ENCODE data around the gene SLC22A5. TPM values are rescaled to one million over a fixed set of nuclear protein-coding genes. Genes with fewer than 3 reads are reported as not detected.

Gene SLC22A5
- total RNA-seq, 4 donors from 2014 or later, result 34.6 to 129 (median 67.8) TPM

DNA sequence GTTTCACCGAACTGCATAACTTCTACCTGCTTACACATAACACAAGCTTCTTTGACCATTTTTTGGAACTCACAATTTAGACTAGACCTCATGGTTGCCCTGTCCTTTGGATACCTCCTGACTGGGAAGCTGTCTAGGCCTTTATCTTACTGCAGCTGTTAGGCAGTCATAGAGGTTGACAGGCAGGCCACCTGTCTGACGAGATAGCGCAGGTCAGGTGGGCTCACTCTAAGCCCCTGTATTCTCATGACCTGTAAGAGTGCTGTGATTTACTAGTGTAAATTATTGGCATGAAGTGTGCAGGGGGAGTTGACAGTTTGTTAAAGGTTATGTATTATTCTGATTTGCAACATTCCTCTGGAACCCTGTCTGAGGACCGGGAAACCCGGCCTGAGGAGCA, 46.3 kb upstream of the SLC22A5 start:
- WGBS, 2 donors (ENCODE audit: low coverage in 1 of 2), result 81 to 95% methylated on average over 3 to 5 of the region's 5 CpGs
- no peak for DNase-seq
- H3K4me1 ChIP-seq, result peaks cover 0 to 6% (median 4%) of the 10 kb centered on the region in 4 donors
- intact Hi-C loops (cut with DNase I; ENCODE audit: low total_unique reads) (no loop called here), in situ Hi-C loops (cut with MboI; ENCODE audit: low pct_ligation_motif_present in 1 of 4, low pct_unique_long_range_greater_than_20kb in 1 of 4, low sequenced_read_pairs in 3 of 4) (no loop called here)
- no peak overlapping the region for H3K4me3 ChIP-seq
- H3K27ac ChIP-seq, result no peak overlapping the region
- TF ChIP-seq POLR2AphosphoS5 (IDR thresholded peaks at IDR 0.05), result no peak
- no peak for TF ChIP-seq POLR2A (IDR thresholded peaks at IDR 0.05)
- TF ChIP-seq EP300 (IDR thresholded peaks at IDR 0.05; ENCODE audit: low read depth), result no peak
- peaks cover 0 to 6% (median 0%) of the 10 kb centered on the region in 4 donors for H3K36me3 ChIP-seq
- H3K9me3 ChIP-seq, result no peaks in the 10 kb centered on the region
- H3K27me3 ChIP-seq, result no peaks in the 10 kb centered on the region

GRCh38 chr5:132325691-132326090, 43.8 kb upstream of the SLC22A5 start:
- TF ChIP-seq POLR2A (IDR thresholded peaks at IDR 0.05) (no peak), EP300 (IDR thresholded peaks at IDR 0.05; ENCODE audit: low read depth) (no peak), POLR2AphosphoS5 (IDR thresholded peaks at IDR 0.05) (no peak)
- TF ChIP-seq, protein P1, sequence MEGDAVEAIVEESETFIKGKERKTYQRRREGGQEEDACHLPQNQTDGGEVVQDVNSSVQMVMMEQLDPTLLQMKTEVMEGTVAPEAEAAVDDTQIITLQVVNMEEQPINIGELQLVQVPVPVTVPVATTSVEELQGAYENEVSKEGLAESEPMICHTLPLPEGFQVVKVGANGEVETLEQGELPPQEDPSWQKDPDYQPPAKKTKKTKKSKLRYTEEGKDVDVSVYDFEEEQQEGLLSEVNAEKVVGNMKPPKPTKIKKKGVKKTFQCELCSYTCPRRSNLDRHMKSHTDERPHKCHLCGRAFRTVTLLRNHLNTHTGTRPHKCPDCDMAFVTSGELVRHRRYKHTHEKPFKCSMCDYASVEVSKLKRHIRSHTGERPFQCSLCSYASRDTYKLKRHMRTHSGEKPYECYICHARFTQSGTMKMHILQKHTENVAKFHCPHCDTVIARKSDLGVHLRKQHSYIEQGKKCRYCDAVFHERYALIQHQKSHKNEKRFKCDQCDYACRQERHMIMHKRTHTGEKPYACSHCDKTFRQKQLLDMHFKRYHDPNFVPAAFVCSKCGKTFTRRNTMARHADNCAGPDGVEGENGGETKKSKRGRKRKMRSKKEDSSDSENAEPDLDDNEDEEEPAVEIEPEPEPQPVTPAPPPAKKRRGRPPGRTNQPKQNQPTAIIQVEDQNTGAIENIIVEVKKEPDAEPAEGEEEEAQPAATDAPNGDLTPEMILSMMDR (IDR thresholded peaks at IDR 0.05), result no peak
- no peak for DNase-seq

GRCh38 chr5:132327252-132327955, 42.1 kb upstream of the SLC22A5 start:
- H3K27me3 ChIP-seq, result no peaks in the 10 kb centered on the region
- intact Hi-C loops (cut with DNase I; ENCODE audit: low total_unique reads) (no loop called here), in situ Hi-C loops (cut with MboI; ENCODE audit: low pct_ligation_motif_present in 1 of 4, low pct_unique_long_range_greater_than_20kb in 1 of 4, low sequenced_read_pairs in 3 of 4) (no loop called here)
- no peak overlapping the region for H3K4me3 ChIP-seq
- peaks cover 0 to 6% (median 2%) of the 10 kb centered on the region in 4 donors for H3K4me1 ChIP-seq
- H3K36me3 ChIP-seq, result peaks cover 0 to 6% (median 2%) of the 10 kb centered on the region in 4 donors
- TF ChIP-seq EP300 (IDR thresholded peaks at IDR 0.05; ENCODE audit: low read depth) (no peak), POLR2AphosphoS5 (IDR thresholded peaks at IDR 0.05) (no peak), POLR2A (IDR thresholded peaks at IDR 0.05) (no peak)
- TF ChIP-seq, protein P1 (IDR thresholded peaks at IDR 0.05), result no peak
- H3K27ac ChIP-seq, result no peak overlapping the region
- no peak for DNase-seq
- no peaks in the 10 kb centered on the region for H3K9me3 ChIP-seq
- WGBS, 2 donors (ENCODE audit: low coverage in 1 of 2), result 85 to 92% methylated on average over 2 of the region's 2 CpGs

More at GRCh38 chr5:132325691-132326090, 43.8 kb upstream of the SLC22A5 start:
- peaks cover 0 to 6% (median 2%) of the 10 kb centered on the region in 4 donors for H3K36me3 ChIP-seq
- intact Hi-C loops (cut with DNase I; ENCODE audit: low total_unique reads) (no loop called here), in situ Hi-C loops (cut with MboI; ENCODE audit: low pct_ligation_motif_present in 1 of 4, low pct_unique_long_range_greater_than_20kb in 1 of 4, low sequenced_read_pairs in 3 of 4) (no loop called here)
- no peaks in the 10 kb centered on the region for H3K9me3 ChIP-seq
- H3K4me1 ChIP-seq, result peaks cover 0 to 6% (median 2%) of the 10 kb centered on the region in 4 donors
- 61% methylated on average over 4 of the region's 4 CpGs; no CpG with 5 or more reads in 1 of the 2 donors for WGBS, 2 donors (ENCODE audit: low coverage in 1 of 2)
- no peak overlapping the region for H3K27ac ChIP-seq
- H3K27me3 ChIP-seq, result no peaks in the 10 kb centered on the region
- H3K4me3 ChIP-seq, result no peak overlapping the region

- 82% methylated on average over 3 of the region's 3 CpGs; no CpG with 5 or more reads in 1 of the 2 donors for WGBS, 2 donors (ENCODE audit: low coverage in 1 of 2)
- H3K27ac ChIP-seq, result no peak overlapping the region
- peaks cover 0 to 3% (median 0%) of the 10 kb centered on the region in 4 donors for H3K4me1 ChIP-seq
- intact Hi-C loops (cut with DNase I; ENCODE audit: low total_unique reads) (no loop called here), in situ Hi-C loops (cut with MboI; ENCODE audit: low pct_ligation_motif_present in 1 of 4, low pct_unique_long_range_greater_than_20kb in 1 of 4, low sequenced_read_pairs in 3 of 4) (no loop called here)
- no peak for DNase-seq
- TF ChIP-seq, protein P1 (IDR thresholded peaks at IDR 0.05), result no peak
- TF ChIP-seq POLR2AphosphoS5 (IDR thresholded peaks at IDR 0.05) (no peak), EP300 (IDR thresholded peaks at IDR 0.05; ENCODE audit: low read depth) (no peak), POLR2A (IDR thresholded peaks at IDR 0.05) (no peak)
- no peaks in the 10 kb centered on the region for H3K36me3 ChIP-seq
- no peak overlapping the region for H3K4me3 ChIP-seq
- no peaks in the 10 kb centered on the region for H3K9me3 ChIP-seq
- no peaks in the 10 kb centered on the region for H3K27me3 ChIP-seq
These were observed 34.7 kb upstream of the SLC22A5 start for GRCh38 chr5:132334812-132335211.
